ENCODE results near the gene ATG9A.

Gene ATG9A

DNA sequence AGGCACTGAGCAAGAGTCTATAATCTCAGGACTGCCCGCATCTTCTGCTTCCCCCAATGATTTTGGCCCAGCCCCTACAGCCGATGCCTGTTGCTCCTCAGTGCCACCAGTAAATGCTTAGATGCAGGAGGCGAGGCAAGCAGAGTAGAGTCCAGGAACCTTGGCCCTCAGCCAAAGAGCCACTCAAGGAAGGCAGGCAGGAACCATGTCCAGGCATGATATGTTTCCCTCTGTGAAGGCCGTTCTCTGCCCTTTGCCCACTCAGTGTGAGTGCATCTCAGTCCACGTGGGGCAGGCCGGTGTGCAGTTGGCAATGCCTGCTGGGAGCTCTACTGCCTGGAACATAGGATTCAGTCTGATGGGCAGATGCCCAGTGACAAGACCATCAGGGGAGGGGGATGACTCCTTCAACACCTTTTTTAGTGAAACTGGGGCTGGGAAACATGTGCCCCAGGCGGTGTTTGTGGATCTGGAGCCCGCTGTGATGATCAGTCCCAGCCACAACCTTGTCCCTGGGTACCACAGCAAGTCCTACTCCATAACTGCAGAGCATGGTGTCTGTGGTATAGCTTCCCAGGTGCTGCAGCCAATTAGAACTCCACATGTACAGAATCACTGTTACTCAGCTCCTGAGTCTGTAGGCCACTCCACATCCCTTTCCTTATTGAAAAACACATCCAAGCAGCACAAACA is 40.1 kb upstream of the ATG9A start:
- Histone ChIP-seq H3K27ac (ENCODE audit: low read depth, low read length) (no peak overlapping the region), H3F3A (ENCODE audit: control insufficient read depth, insufficient read depth) (no peaks in the 10 kb centered on the region), H3K27me3 (ENCODE audit: control insufficient read depth, low read length) (0 out of 2 replicates have a peak, but pooled peaks cover 3% of the 10 kb centered on the region), H4K20me1 (ENCODE audit: control insufficient read depth, insufficient read depth, low read depth, low read length) (no peaks in the 10 kb centered on the region), H3K4me2 (ENCODE audit: low read length) (no peak overlapping the region), H3K9me2 (replicated peaks; ENCODE audit: control insufficient read depth, low read length) (no peaks in the 10 kb centered on the region), H3K4me1 (ENCODE audit: control insufficient read depth, low read length) (no peaks in the 10 kb centered on the region), H3K79me2 (ENCODE audit: control insufficient read depth, low read length) (no peaks in the 10 kb centered on the region), H3K9me3 (ENCODE audit: control insufficient read depth, insufficient read depth, low read length) (no peaks in the 10 kb centered on the region), H3K4me3 (ENCODE audit: low read length) (no peak overlapping the region), H3K36me3 (ENCODE audit: control insufficient read depth, low read length) (no peaks in the 10 kb centered on the region)
- TF ChIP-seq EZH2phosphoT487 (IDR thresholded peaks at IDR 0.05; ENCODE audit: borderline replicate concordance, low read length) = no peak
- TF ChIP-seq, protein P1, sequence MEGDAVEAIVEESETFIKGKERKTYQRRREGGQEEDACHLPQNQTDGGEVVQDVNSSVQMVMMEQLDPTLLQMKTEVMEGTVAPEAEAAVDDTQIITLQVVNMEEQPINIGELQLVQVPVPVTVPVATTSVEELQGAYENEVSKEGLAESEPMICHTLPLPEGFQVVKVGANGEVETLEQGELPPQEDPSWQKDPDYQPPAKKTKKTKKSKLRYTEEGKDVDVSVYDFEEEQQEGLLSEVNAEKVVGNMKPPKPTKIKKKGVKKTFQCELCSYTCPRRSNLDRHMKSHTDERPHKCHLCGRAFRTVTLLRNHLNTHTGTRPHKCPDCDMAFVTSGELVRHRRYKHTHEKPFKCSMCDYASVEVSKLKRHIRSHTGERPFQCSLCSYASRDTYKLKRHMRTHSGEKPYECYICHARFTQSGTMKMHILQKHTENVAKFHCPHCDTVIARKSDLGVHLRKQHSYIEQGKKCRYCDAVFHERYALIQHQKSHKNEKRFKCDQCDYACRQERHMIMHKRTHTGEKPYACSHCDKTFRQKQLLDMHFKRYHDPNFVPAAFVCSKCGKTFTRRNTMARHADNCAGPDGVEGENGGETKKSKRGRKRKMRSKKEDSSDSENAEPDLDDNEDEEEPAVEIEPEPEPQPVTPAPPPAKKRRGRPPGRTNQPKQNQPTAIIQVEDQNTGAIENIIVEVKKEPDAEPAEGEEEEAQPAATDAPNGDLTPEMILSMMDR (IDR thresholded peaks at IDR 0.05; ENCODE audit: low read depth, low read length, poor library complexity, severe bottlenecking) = no peak

DNA sequence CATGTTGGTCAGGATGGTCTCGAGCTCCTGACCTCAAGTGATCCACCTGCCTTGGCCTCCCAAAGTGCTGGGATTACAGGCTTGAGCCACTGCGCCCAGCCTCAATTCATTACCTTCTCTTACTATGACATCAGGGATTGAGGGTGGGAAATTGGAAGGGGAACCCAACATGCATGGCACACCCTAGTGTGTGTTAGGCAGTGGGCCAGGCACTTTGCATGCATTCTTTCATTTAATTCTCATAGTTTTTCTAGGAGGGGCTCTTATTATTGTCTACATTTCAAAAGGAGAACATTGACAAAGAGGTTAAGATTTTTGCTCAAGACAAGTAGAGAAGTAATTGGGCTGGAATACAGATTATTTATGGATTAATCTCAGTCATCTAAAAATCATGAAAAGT is 38.9 kb upstream of the ATG9A start:
- Histone ChIP-seq H3K27ac (ENCODE audit: low read depth, low read length) (no peak overlapping the region), H3K79me2 (ENCODE audit: control insufficient read depth, low read length) (no peaks in the 10 kb centered on the region), H4K20me1 (ENCODE audit: control insufficient read depth, insufficient read depth, low read depth, low read length) (no peaks in the 10 kb centered on the region), H3F3A (ENCODE audit: control insufficient read depth, insufficient read depth) (no peaks in the 10 kb centered on the region), H3K4me1 (ENCODE audit: control insufficient read depth, low read length) (no peaks in the 10 kb centered on the region), H3K36me3 (ENCODE audit: control insufficient read depth, low read length) (no peaks in the 10 kb centered on the region), H3K4me2 (ENCODE audit: low read length) (no peak overlapping the region), H3K9me3 (ENCODE audit: control insufficient read depth, insufficient read depth, low read length) (no peaks in the 10 kb centered on the region), H3K4me3 (ENCODE audit: low read length) (no peak overlapping the region), H3K9me2 (replicated peaks; ENCODE audit: control insufficient read depth, low read length) (no peaks in the 10 kb centered on the region), H3K27me3 (ENCODE audit: control insufficient read depth, low read length) (0 out of 2 replicates have a peak, but pooled peaks cover 3% of the 10 kb centered on the region)
- no peak for TF ChIP-seq EZH2phosphoT487 (IDR thresholded peaks at IDR 0.05; ENCODE audit: borderline replicate concordance, low read length)
- TF ChIP-seq, protein P1 (IDR thresholded peaks at IDR 0.05; ENCODE audit: low read depth, low read length, poor library complexity, severe bottlenecking) = no peak

DNA sequence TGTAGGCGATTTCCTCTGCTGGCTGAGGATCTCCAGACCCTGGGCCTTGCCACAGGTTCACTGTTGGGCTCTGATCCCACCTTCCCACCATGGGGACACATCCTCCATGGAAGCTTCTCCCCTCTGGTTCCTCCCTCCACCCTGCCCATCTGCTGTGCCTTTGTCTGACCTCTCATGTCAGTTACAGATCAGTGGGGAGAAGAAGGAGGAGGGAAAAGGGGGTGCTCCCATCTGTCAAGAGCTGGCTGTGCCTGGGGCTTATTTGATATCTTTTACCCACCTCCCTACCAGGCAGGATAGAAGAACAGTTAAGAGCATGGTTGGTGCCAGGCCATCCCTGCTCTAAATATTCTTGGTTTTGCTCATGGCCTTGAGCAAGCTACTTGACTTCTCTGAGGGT is 37.5 kb upstream of the ATG9A start:
- Histone ChIP-seq H3K4me1 (ENCODE audit: control insufficient read depth, low read length) (no peaks in the 10 kb centered on the region), H3K79me2 (ENCODE audit: control insufficient read depth, low read length) (no peaks in the 10 kb centered on the region), H3K27me3 (ENCODE audit: control insufficient read depth, low read length) (0 out of 2 replicates have a peak, but pooled peaks cover 3% of the 10 kb centered on the region), H3K27ac (ENCODE audit: low read depth, low read length) (no peak overlapping the region), H3F3A (ENCODE audit: control insufficient read depth, insufficient read depth) (no peaks in the 10 kb centered on the region), H3K9me2 (replicated peaks; ENCODE audit: control insufficient read depth, low read length) (no peaks in the 10 kb centered on the region), H3K36me3 (ENCODE audit: control insufficient read depth, low read length) (no peaks in the 10 kb centered on the region), H3K4me3 (ENCODE audit: low read length) (no peak overlapping the region), H4K20me1 (ENCODE audit: control insufficient read depth, insufficient read depth, low read depth, low read length) (no peaks in the 10 kb centered on the region), H3K9me3 (ENCODE audit: control insufficient read depth, insufficient read depth, low read length) (no peaks in the 10 kb centered on the region), H3K4me2 (ENCODE audit: low read length) (no peak overlapping the region)
- no peak for TF ChIP-seq EZH2phosphoT487 (IDR thresholded peaks at IDR 0.05; ENCODE audit: borderline replicate concordance, low read length)
- TF ChIP-seq, protein P1 (IDR thresholded peaks at IDR 0.05; ENCODE audit: low read depth, low read length, poor library complexity, severe bottlenecking) = no peak
